T-cell (primary cell): ENCODE data around the gene ADM5. TPM values are rescaled to one million over a fixed set of nuclear protein-coding genes. Genes with fewer than 3 reads are reported as not detected.
"Not testable (repeated sequence)": the region's sequence is repeated elsewhere in the genome, so short reads cannot be mapped to it uniquely, and the experiment has no call there.

ENCODE experiments used
- ATAC-seq, 4 experiments: fragments of 200-7000 bp in 3 of 4; fragments of 150-1000 bp in 1 of 4; cut with Tn5 transposase; replicated peaks in 1 of 4; 1 replicate in 3 of 4; 2 replicates in 1 of 4; pipeline ENCODE4 v1.10.0; 2021; ENCODE audit warnings: moderate library complexity in 3 of 4, mild to moderate bottlenecking in 2 of 4, moderate number of reproducible peaks in 1 of 4
- CTCF ChIA-PET, 2 donors: fragments of 300-600 bp; sonication (Branson Sonifier 250); formaldehyde crosslinking; loops; one replicate each; lab custom pipeline; 2022; ENCODE audit warnings: antibody characterized with exemption in 2 of 2; lab: Charles Lee
- POLR2A ChIA-PET, 2 donors: fragments of 300-600 bp; sonication (Branson Sonifier 250); formaldehyde crosslinking; loops; one replicate each; lab custom pipeline; 2022; ENCODE audit warnings: antibody characterized with exemption in 2 of 2; lab: Charles Lee
- DNase-seq, 35 experiments: peaks; one replicate each; pipeline versions ENCODE4 v3.0.0 to v3.0.0-alpha.2; 2013 to 2023
- H3K27ac ChIP-seq: one replicate; pipeline ENCODE4 v1.5.1; 2013; ENCODE audit warnings: low read length
- H3K27me3 ChIP-seq, 2 experiments: replicated peaks in 1 of 2; 1 replicate in 1 of 2; 2 replicates in 1 of 2; pipeline versions ENCODE4 v1.6.1 to v1.7.0; 2013; ENCODE audit warnings: low read length in 1 of 2, mixed read lengths in 1 of 2; ENCODE audit not compliant: control insufficient read depth in 2 of 2, insufficient read depth in 2 of 2; ENCODE audit errors: extremely low read depth in 1 of 2
- H3K36me3 ChIP-seq, 2 donors: 1 replicate in 1 of 2; 2 replicates in 1 of 2; pipeline versions ENCODE4 v1.6.1 to v1.7.0; 2013; ENCODE audit warnings: low read length in 1 of 2; ENCODE audit not compliant: control insufficient read depth in 2 of 2, insufficient read depth in 1 of 2; ENCODE audit errors: extremely low read depth in 1 of 2
- H3K4me1 ChIP-seq, 2 experiments: 1 replicate in 1 of 2; 2 replicates in 1 of 2; pipeline versions ENCODE4 v1.6.1 to v1.7.0; 2013; ENCODE audit warnings: low read length in 2 of 2, mixed read lengths in 1 of 2; ENCODE audit not compliant: insufficient read depth in 2 of 2, control insufficient read depth in 1 of 2; ENCODE audit errors: extremely low read depth in 1 of 2
- H3K4me3 ChIP-seq, 2 donors: 1 replicate in 1 of 2; 2 replicates in 1 of 2; pipeline versions ENCODE4 v1.5.1 to v1.7.0; 2013; ENCODE audit warnings: mild to moderate bottlenecking in 2 of 2, low read length in 1 of 2, moderate library complexity in 1 of 2; ENCODE audit not compliant: control insufficient read depth in 1 of 2; ENCODE audit errors: extremely low read depth in 1 of 2
- H3K9me3 ChIP-seq: 2 replicates; pipeline ENCODE4 v1.7.0; 2013
- H3K27ac Mint-ChIP-seq, 2 donors: one replicate each; pipeline ENCODE4 v1.8.0; 2020 to 2021; ENCODE audit warnings: mild to moderate bottlenecking in 2 of 2, mixed read lengths in 2 of 2
- H3K27me3 Mint-ChIP-seq, 2 donors: one replicate each; pipeline ENCODE4 v1.8.0; 2021 to 2022; ENCODE audit warnings: mixed read lengths in 2 of 2
- H3K36me3 Mint-ChIP-seq: one replicate; pipeline ENCODE4 v1.8.0; 2021; ENCODE audit warnings: mixed read lengths
- H3K4me1 Mint-ChIP-seq, 3 donors: one replicate each; pipeline ENCODE4 v1.8.0; 2020 to 2022; ENCODE audit warnings: mixed read lengths in 3 of 3, mild to moderate bottlenecking in 1 of 3
- H3K4me3 Mint-ChIP-seq, 3 donors: one replicate each; pipeline ENCODE4 v1.8.0; 2020 to 2022; ENCODE audit warnings: mild to moderate bottlenecking in 3 of 3, mixed read lengths in 3 of 3, moderate library complexity in 3 of 3
- H3K9me3 Mint-ChIP-seq, 3 donors: one replicate each; pipeline ENCODE4 v1.8.0; 2020 to 2022; ENCODE audit warnings: mixed read lengths in 3 of 3
- WGBS: methylation state at CpG from one replicate; pipeline ENCODE4 v1.1.5; 2013; ENCODE audit warnings: missing lambda C conversion rate; ENCODE audit not compliant: insufficient coverage; 5-methylcytosine and 5-hydroxymethylcytosine counted together
- total RNA-seq, 35 experiments: library from RNA in 6 of 35; stranded (reverse) in 6 of 35; fragments of 120-200 nt in 1 of 35; gene quantifications; one replicate each; pipeline versions ENCODE4 v1.2.1 to v1.2.4 and lab custom pipeline; 2013 to 2026

The ADM5 gene
- total RNA-seq, 5 donors from 2014 or later (not counting 1 experiment from before 2014, with no cell fraction given) = 3.5 to 6.4 (median 5.6) TPM

- ATAC-seq = no peak
- ChIA-PET POLR2A (no interaction called here), CTCF (interaction anchor here in 1 of 2 donors (0.6 kb wide), 1 partner anchor 51 kb away, joined by 6 read pairs; the partner anchor contains the start of gene AP2A1)
- Histone ChIP-seq H3K9me3 (no peaks in the 10 kb centered on the region), H3K4me3 (no peak overlapping the region), H3K27me3 (peaks cover 0 to 3% of the 10 kb centered on the region in 2 experiments), H3K36me3 (no peaks in the 10 kb centered on the region), H3K4me1 (peaks cover 0 to 17% of the 10 kb centered on the region in 2 experiments), H3K27ac (no peak overlapping the region)
- Mint-ChIP-seq H3K4me3 (no peak overlapping the region), H3K27me3 (no peaks in the 10 kb centered on the region), H3K4me1 (peaks cover 9 to 18% (median 14%) of the 10 kb centered on the region in 3 donors), H3K27ac (peak overlapping the region; percentile 59 to 64), H3K9me3 (no peaks in the 10 kb centered on the region), H3K36me3 (peaks cover 3% of the 10 kb centered on the region)
- no peak for DNase-seq
- 82% methylated on average over 1 of the region's 3 CpGs for WGBS
Observed at GRCh38 chr19:49716154-49716553, 26.8 kb downstream of the ADM5 start.

DNA sequence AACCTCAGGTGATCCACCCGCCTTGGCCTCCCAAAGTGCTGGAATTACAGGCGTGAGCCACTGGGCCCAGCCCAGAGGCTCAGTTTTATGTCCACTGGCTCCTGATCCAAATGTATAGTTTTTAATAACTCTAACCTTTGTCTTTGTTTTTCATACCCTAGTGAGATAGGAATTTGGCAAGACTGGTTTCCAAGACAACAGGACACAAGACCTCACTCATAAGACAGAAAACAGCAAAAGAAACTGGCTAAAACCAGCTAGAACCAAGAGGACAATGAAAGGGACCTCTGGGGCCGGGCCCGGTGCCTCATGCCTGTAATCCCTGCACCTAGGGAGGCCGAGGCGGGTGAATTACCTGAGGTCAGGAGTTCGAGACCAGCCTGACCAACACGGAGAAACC lies 29.1 kb downstream of the ADM5 start:
- Mint-ChIP-seq H3K9me3 (no peaks in the 10 kb centered on the region), H3K27ac (peak overlapping the region; percentile 34 to 95), H3K36me3 (peaks cover 7% of the 10 kb centered on the region), H3K27me3 (no peaks in the 10 kb centered on the region), H3K4me3 (peak overlapping the region; percentile 62 to 95 (median 92)), H3K4me1 (peaks cover 9 to 18% (median 14%) of the 10 kb centered on the region in 3 donors)
- ChIA-PET CTCF (interaction anchor here in 1 of 2 donors (0.7 to 0.9 kb wide), 3 partner anchors 17 to 1386 kb away, joined by 3 read pairs; no protein-coding TSS in a partner anchor), POLR2A (interaction anchor here in 1 of 2 donors (0.6 kb wide), 1 partner anchor 48 kb away, joined by 5 read pairs; the partner anchor contains the start of gene AP2A1)
- Histone ChIP-seq H3K36me3 (no peaks in the 10 kb centered on the region), H3K4me1 (peaks cover 0 to 17% of the 10 kb centered on the region in 2 experiments), H3K4me3 (no peak overlapping the region), H3K9me3 (no peaks in the 10 kb centered on the region), H3K27ac (no peak overlapping the region), H3K27me3 (no peaks in the 10 kb centered on the region)
- WGBS = 93% methylated on average over 4 of the region's 8 CpGs
- ATAC-seq = no peak
- DNase-seq = no peak

- no peaks in the 10 kb centered on the region for H3K36me3 ChIP-seq
- CTCF ChIA-PET = no interaction called here
- no peaks in the 10 kb centered on the region for H3K9me3 Mint-ChIP-seq
- peaks cover 9 to 18% (median 14%) of the 10 kb centered on the region in 3 donors for H3K4me1 Mint-ChIP-seq
- DNase-seq = no peak
- no peaks in the 10 kb centered on the region for H3K27me3 Mint-ChIP-seq
- POLR2A ChIA-PET = no interaction called here
- peak overlapping the region; percentile 37 to 95 (median 43) for H3K4me3 Mint-ChIP-seq
- H3K27ac ChIP-seq = no peak overlapping the region
- no peaks in the 10 kb centered on the region for H3K9me3 ChIP-seq
- WGBS = 86% methylated on average over 2 of the region's 6 CpGs
- peaks cover 0 to 17% of the 10 kb centered on the region in 2 experiments for H3K4me1 ChIP-seq
- H3K27ac Mint-ChIP-seq = peak overlapping the region; percentile 39 to 44
- H3K27me3 ChIP-seq = no peaks in the 10 kb centered on the region
- no peak for ATAC-seq
- peaks cover 9% of the 10 kb centered on the region for H3K36me3 Mint-ChIP-seq
- H3K4me3 ChIP-seq = no peak overlapping the region
Observed at GRCh38 chr19:49718991-49719390, 29.6 kb downstream of the ADM5 start.

GRCh38 chr19:49719420-49719819 lies 30.0 kb downstream of the ADM5 start:
- POLR2A ChIA-PET, H3K27me3 Mint-ChIP-seq, H3K27me3 ChIP-seq, DNase-seq, H3K36me3 Mint-ChIP-seq, H3K9me3 ChIP-seq, H3K36me3 ChIP-seq, H3K9me3 Mint-ChIP-seq, ATAC-seq, H3K27ac Mint-ChIP-seq, H3K4me3 ChIP-seq, H3K4me3 Mint-ChIP-seq, H3K27ac ChIP-seq: not testable (repeated sequence)
- WGBS = 87% methylated on average over 17 of the region's 22 CpGs
- H3K4me1 Mint-ChIP-seq = peaks cover 9 to 18% (median 14%) of the 10 kb centered on the region in 3 donors
- CTCF ChIA-PET = interaction anchor here (0.6 to 0.7 kb wide), 4 partner anchors 37 to 367 kb away, joined by 3 to 5 read pairs (median 4); no protein-coding TSS in a partner anchor
- peaks cover 0 to 17% of the 10 kb centered on the region in 2 experiments for H3K4me1 ChIP-seq

DNA sequence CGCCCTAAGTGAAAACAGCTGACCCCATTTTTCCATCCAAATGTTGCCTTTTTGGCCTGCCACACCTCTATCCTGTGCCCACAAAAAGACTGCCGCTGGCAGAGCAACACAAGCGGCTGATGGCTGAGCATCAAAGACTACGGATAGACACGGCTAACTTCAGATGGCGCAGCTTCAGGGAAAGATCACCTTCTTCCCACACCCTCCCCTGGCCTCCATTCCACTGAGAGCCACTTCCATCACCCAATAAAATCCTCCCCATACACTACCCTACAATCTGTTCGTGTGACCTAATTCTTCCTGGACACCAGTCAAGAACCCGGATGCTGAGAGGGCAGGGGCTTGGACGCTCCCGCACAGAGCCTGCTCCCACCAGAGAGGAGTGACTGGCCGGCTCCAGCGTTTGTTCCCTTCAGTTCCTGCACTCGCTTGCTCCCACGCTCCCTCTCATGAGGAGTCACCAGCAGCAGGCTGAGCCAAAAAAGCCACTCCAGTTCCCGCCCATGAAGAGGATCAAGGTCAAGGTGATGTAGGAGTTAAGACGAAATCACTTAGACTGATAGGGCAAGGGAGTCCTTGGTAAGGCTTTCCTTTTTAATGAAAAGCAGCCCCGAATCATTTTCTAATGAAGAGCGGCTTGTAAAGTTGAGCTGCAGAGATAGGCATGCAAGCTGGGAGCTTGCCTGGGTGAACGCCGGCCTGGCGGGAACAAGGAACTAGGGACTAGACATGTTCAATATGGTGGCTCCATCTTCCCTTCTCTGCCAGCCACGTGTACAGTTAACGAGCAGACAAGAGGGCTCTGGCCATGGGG lies 38.0 kb downstream of the ADM5 start:
- ATAC-seq (no peak), DNase-seq (no peak)
- H3K36me3 Mint-ChIP-seq = peaks cover 16% of the 10 kb centered on the region
- Histone ChIP-seq H3K4me1 (no peaks in the 10 kb centered on the region), H3K27me3 (peaks cover 0 to 3% of the 10 kb centered on the region in 2 experiments), H3K27ac (no peak overlapping the region), H3K36me3 (no peaks in the 10 kb centered on the region), H3K4me3 (no peak overlapping the region), H3K9me3 (no peaks in the 10 kb centered on the region)
- CTCF ChIA-PET = no interaction called here
- no peaks in the 10 kb centered on the region for H3K4me1 Mint-ChIP-seq
- POLR2A ChIA-PET = no interaction called here
- no peak overlapping the region for H3K4me3 Mint-ChIP-seq
- peaks cover 0 to 2% of the 10 kb centered on the region in 2 donors for H3K27me3 Mint-ChIP-seq
- no peak overlapping the region for H3K27ac Mint-ChIP-seq
- no peaks in the 10 kb centered on the region for H3K9me3 Mint-ChIP-seq
- WGBS = 92% methylated on average over 18 of the region's 23 CpGs

- peaks cover 0 to 11% of the 10 kb centered on the region in 2 experiments for H3K27me3 ChIP-seq
- ATAC-seq (no peak), DNase-seq (no peak)
- POLR2A ChIA-PET = no interaction called here
- CTCF ChIA-PET = no interaction called here
- Mint-ChIP-seq H3K27ac (no peak overlapping the region), H3K9me3 (no peaks in the 10 kb centered on the region), H3K27me3 (peaks cover 0 to 2% of the 10 kb centered on the region in 2 donors), H3K36me3 (peaks cover 7% of the 10 kb centered on the region), H3K4me3 (no peak overlapping the region), H3K4me1 (no peaks in the 10 kb centered on the region)
- H3K36me3 ChIP-seq = no peaks in the 10 kb centered on the region
- H3K27ac ChIP-seq = no peak overlapping the region
- no peaks in the 10 kb centered on the region for H3K9me3 ChIP-seq
- WGBS = 40% methylated on average over 1 of the region's 5 CpGs
- no peak overlapping the region for H3K4me3 ChIP-seq
- no peaks in the 10 kb centered on the region for H3K4me1 ChIP-seq
Observed at GRCh38 chr19:49730166-49730565, 40.8 kb downstream of the ADM5 start.
